HUES6 (cell line): ENCODE data around the gene COMMD9.

Source experiments
- H3K27ac ChIP-seq: 2 replicates; pipeline ENCODE4 v1.7.0; 2013; ENCODE audit warnings: low read depth, mild to moderate bottlenecking, low read length, inconsistent platforms
- H3K27me3 ChIP-seq: 2 replicates; pipeline ENCODE4 v1.6.1; 2013; ENCODE audit warnings: low read length; ENCODE audit not compliant: control insufficient read depth, insufficient read depth
- H3K36me3 ChIP-seq: 2 replicates; pipeline ENCODE4 v1.6.1; 2013; ENCODE audit warnings: low read length; ENCODE audit not compliant: control insufficient read depth, insufficient read depth
- H3K4me1 ChIP-seq: 2 replicates; pipeline ENCODE4 v1.6.1; 2013; ENCODE audit warnings: low read length; ENCODE audit not compliant: control insufficient read depth, insufficient read depth
- H3K4me3 ChIP-seq: 2 replicates; pipeline ENCODE4 v1.5.1; 2013; ENCODE audit warnings: low read depth, low read length
- H3K9ac ChIP-seq: one replicate; pipeline ENCODE4 v1.6.1; 2013; ENCODE audit warnings: mild to moderate bottlenecking, low read length
- H3K9me3 ChIP-seq: 2 replicates; pipeline ENCODE4 v1.6.1; 2013; ENCODE audit warnings: low read depth, low read length; ENCODE audit not compliant: control insufficient read depth, insufficient read depth

Gene COMMD9

GRCh38 chr11:36271794-36272407, 17.3 kb downstream of the COMMD9 start:
- Histone ChIP-seq H3K4me3 (no peak overlapping the region), H3K27me3 (no peaks in the 10 kb centered on the region)

GRCh38 chr11:36270701-36271100, 18.5 kb downstream of the COMMD9 start:
- H3K9ac ChIP-seq = no peak overlapping the region
- peaks cover 11% of the 10 kb centered on the region; the same call in 1 of the 2 replicates for H3K36me3 ChIP-seq
- no peak overlapping the region for H3K4me3 ChIP-seq
- H3K9me3 ChIP-seq = no peaks in the 10 kb centered on the region
- H3K27me3 ChIP-seq = no peaks in the 10 kb centered on the region
- H3K27ac ChIP-seq = no peak overlapping the region
- 0 out of 2 replicates have a peak, but pooled peaks cover 2% of the 10 kb centered on the region for H3K4me1 ChIP-seq

More at GRCh38 chr11:36271794-36272407, 17.3 kb downstream of the COMMD9 start:
- no peak overlapping the region for H3K9ac ChIP-seq
- no peak overlapping the region for H3K27ac ChIP-seq
- no peaks in the 10 kb centered on the region for H3K4me1 ChIP-seq
- no peaks in the 10 kb centered on the region for H3K9me3 ChIP-seq
- peaks cover 11% of the 10 kb centered on the region; the same call in 1 of the 2 replicates for H3K36me3 ChIP-seq

GRCh38 chr11:36268337-36268985, 20.8 kb downstream of the COMMD9 start:
- Histone ChIP-seq H3K4me1 (0 out of 2 replicates have a peak, but pooled peaks cover 3% of the 10 kb centered on the region), H3K4me3 (no peak overlapping the region), H3K9ac (no peak overlapping the region), H3K27me3 (no peaks in the 10 kb centered on the region), H3K27ac (no peak overlapping the region), H3K36me3 (no peaks in the 10 kb centered on the region), H3K9me3 (no peaks in the 10 kb centered on the region)

GRCh38 chr11:36266767-36267166, 22.5 kb downstream of the COMMD9 start:
- H3K4me3 ChIP-seq = no peak overlapping the region
- no peak overlapping the region for H3K9ac ChIP-seq

GRCh38 chr11:36265793-36266628, 23.2 kb downstream of the COMMD9 start:
- 0 out of 2 replicates have a peak, but pooled peaks cover 3% of the 10 kb centered on the region for H3K4me1 ChIP-seq
- no peak overlapping the region for H3K9ac ChIP-seq
- H3K27ac ChIP-seq = no peak overlapping the region
- no peak overlapping the region for H3K4me3 ChIP-seq
- H3K27me3 ChIP-seq = no peaks in the 10 kb centered on the region
- H3K36me3 ChIP-seq = no peaks in the 10 kb centered on the region
- H3K9me3 ChIP-seq = no peaks in the 10 kb centered on the region

More at GRCh38 chr11:36266767-36267166, 22.5 kb downstream of the COMMD9 start:
- H3K27me3 ChIP-seq = no peaks in the 10 kb centered on the region
- no peak overlapping the region for H3K27ac ChIP-seq
- H3K36me3 ChIP-seq = no peaks in the 10 kb centered on the region
- H3K9me3 ChIP-seq = no peaks in the 10 kb centered on the region
- 0 out of 2 replicates have a peak, but pooled peaks cover 3% of the 10 kb centered on the region for H3K4me1 ChIP-seq

- Histone ChIP-seq H3K4me1 (0 out of 2 replicates have a peak, but pooled peaks cover 3% of the 10 kb centered on the region), H3K9me3 (no peaks in the 10 kb centered on the region), H3K36me3 (no peaks in the 10 kb centered on the region), H3K4me3 (no peak overlapping the region), H3K27me3 (no peaks in the 10 kb centered on the region), H3K27ac (no peak overlapping the region), H3K9ac (no peak overlapping the region)
Measured at GRCh38 chr11:36264973-36265344, 24.3 kb downstream of the COMMD9 start.

GRCh38 chr11:36264011-36264972, 24.9 kb downstream of the COMMD9 start:
- H3K4me1 ChIP-seq = 0 out of 2 replicates have a peak, but pooled peaks cover 3% of the 10 kb centered on the region
- H3K4me3 ChIP-seq = no peak overlapping the region
- no peaks in the 10 kb centered on the region for H3K9me3 ChIP-seq
- H3K27ac ChIP-seq = no peak overlapping the region
- no peak overlapping the region for H3K9ac ChIP-seq
- no peaks in the 10 kb centered on the region for H3K27me3 ChIP-seq
- no peaks in the 10 kb centered on the region for H3K36me3 ChIP-seq

- no peak overlapping the region for H3K27ac ChIP-seq
- no peak overlapping the region for H3K4me3 ChIP-seq
- peaks cover 4% of the 10 kb centered on the region for H3K9me3 ChIP-seq
- no peak overlapping the region for H3K9ac ChIP-seq
- H3K27me3 ChIP-seq = no peaks in the 10 kb centered on the region
- H3K4me1 ChIP-seq = 0 out of 2 replicates have a peak, but pooled peaks cover 6% of the 10 kb centered on the region
- H3K36me3 ChIP-seq = no peaks in the 10 kb centered on the region
Measured at GRCh38 chr11:36261094-36261493, 28.1 kb downstream of the COMMD9 start.

GRCh38 chr11:36258730-36259360, 30.4 kb downstream of the COMMD9 start:
- Histone ChIP-seq H3K27ac (no peak overlapping the region), H3K36me3 (no peaks in the 10 kb centered on the region), H3K4me1 (0 out of 2 replicates have a peak, but pooled peaks cover 3% of the 10 kb centered on the region), H3K9me3 (peaks cover 6% of the 10 kb centered on the region), H3K27me3 (no peaks in the 10 kb centered on the region), H3K4me3 (no peak overlapping the region), H3K9ac (no peak overlapping the region)

GRCh38 chr11:36257351-36257750, 31.9 kb downstream of the COMMD9 start:
- no peaks in the 10 kb centered on the region for H3K36me3 ChIP-seq
- no peak overlapping the region for H3K4me3 ChIP-seq
- no peak overlapping the region for H3K9ac ChIP-seq
- no peaks in the 10 kb centered on the region for H3K27me3 ChIP-seq
- 0 out of 2 replicates have a peak, but pooled peaks cover 3% of the 10 kb centered on the region for H3K4me1 ChIP-seq
- H3K9me3 ChIP-seq = peaks cover 6% of the 10 kb centered on the region
- H3K27ac ChIP-seq = no peak overlapping the region
